Cerebellar nuclear complex (tissue), 1 donor: ENCODE results near the gene NFIX.

Experiments used
- DNase-seq, 2 experiments: peaks; one replicate each; lab custom pipeline; 2025; lab: John Stamatoyannopoulos, UW

Gene NFIX

GRCh38 chr19:13104360-13104847, 109.1 kb downstream of the NFIX start:
- no peak for DNase-seq

- no peak for DNase-seq
These were observed 109.8 kb downstream of the NFIX start for GRCh38 chr19:13104848-13105711.

- no peak for DNase-seq
These were observed 114.3 kb downstream of the NFIX start for GRCh38 chr19:13109361-13110098.

GRCh38 chr19:13110099-13110610, 114.9 kb downstream of the NFIX start:
- DNase-seq, result no peak

- no peak for DNase-seq
These were observed 117.3 kb downstream of the NFIX start for GRCh38 chr19:13112555-13112954.

GRCh38 chr19:13115936-13116281, 120.6 kb downstream of the NFIX start:
- DNase-seq, result no peak

GRCh38 chr19:13116282-13117175, 121.3 kb downstream of the NFIX start, which contains the start of gene TRMT1:
TRMT1 (minus strand) TSS chr19:13116740; CDS start chr19:13116399, 341 bp downstream.
- peak in 1 of 2 experiments; percentile 32 for DNase-seq

GRCh38 chr19:13117176-13117771, 122.0 kb downstream of the NFIX start:
- no peak for DNase-seq

GRCh38 chr19:13117772-13118423, 122.6 kb downstream of the NFIX start, which contains the start of gene NACC1:
NACC1 (plus strand) TSS chr19:13118264; CDS start chr19:13135208, 16,944 bp downstream.
- peak in 1 of 2 experiments; percentile 65 for DNase-seq

- no peak for DNase-seq
These were observed 123.3 kb downstream of the NFIX start for GRCh38 chr19:13118424-13119193.

- DNase-seq, result no peak
These were observed 124.4 kb downstream of the NFIX start for GRCh38 chr19:13119627-13120026.

GRCh38 chr19:13120031-13120430, 124.8 kb downstream of the NFIX start:
- DNase-seq, result no peak

- DNase-seq, result no peak
These were observed 125.5 kb downstream of the NFIX start for GRCh38 chr19:13120817-13121216.

- no peak for DNase-seq
These were observed 126.4 kb downstream of the NFIX start for GRCh38 chr19:13121551-13122274.

GRCh38 chr19:13122275-13122878, 127.1 kb downstream of the NFIX start:
- no peak for DNase-seq

- no peak for DNase-seq
These were observed 128.0 kb downstream of the NFIX start for GRCh38 chr19:13122980-13123957.

- no peak for DNase-seq
These were observed 131.8 kb downstream of the NFIX start for GRCh38 chr19:13127051-13127450.
